ENCODE data around the gene EHF. TPM values are rescaled to one million over a fixed set of nuclear protein-coding genes. Genes with fewer than 3 reads are reported as not detected.

The EHF gene
- total RNA-seq, 1 donor from 2014 or later, result 1.2 TPM

GRCh38 chr11:34626393-34626792, 5.5 kb downstream of the EHF start:
- H3K27me3 Mint-ChIP-seq (ENCODE audit: low read depth), result peaks cover 20% of the 10 kb centered on the region
- no peak overlapping the region for H3K27ac Mint-ChIP-seq
- TF ChIP-seq, protein P1, sequence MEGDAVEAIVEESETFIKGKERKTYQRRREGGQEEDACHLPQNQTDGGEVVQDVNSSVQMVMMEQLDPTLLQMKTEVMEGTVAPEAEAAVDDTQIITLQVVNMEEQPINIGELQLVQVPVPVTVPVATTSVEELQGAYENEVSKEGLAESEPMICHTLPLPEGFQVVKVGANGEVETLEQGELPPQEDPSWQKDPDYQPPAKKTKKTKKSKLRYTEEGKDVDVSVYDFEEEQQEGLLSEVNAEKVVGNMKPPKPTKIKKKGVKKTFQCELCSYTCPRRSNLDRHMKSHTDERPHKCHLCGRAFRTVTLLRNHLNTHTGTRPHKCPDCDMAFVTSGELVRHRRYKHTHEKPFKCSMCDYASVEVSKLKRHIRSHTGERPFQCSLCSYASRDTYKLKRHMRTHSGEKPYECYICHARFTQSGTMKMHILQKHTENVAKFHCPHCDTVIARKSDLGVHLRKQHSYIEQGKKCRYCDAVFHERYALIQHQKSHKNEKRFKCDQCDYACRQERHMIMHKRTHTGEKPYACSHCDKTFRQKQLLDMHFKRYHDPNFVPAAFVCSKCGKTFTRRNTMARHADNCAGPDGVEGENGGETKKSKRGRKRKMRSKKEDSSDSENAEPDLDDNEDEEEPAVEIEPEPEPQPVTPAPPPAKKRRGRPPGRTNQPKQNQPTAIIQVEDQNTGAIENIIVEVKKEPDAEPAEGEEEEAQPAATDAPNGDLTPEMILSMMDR (IDR thresholded peaks at IDR 0.05; ENCODE audit: unreplicated experiment), result no peak
- H3K9me3 Mint-ChIP-seq, result no peaks in the 10 kb centered on the region
- no peak overlapping the region for H3K4me3 Mint-ChIP-seq
- H3K4me1 Mint-ChIP-seq, result peaks cover 2% of the 10 kb centered on the region
- H3K36me3 Mint-ChIP-seq, result no peaks in the 10 kb centered on the region
- no peak for DNase-seq (ENCODE audit: low spot score in 2 of 2, unreplicated experiment in 2 of 2)

GRCh38 chr11:34627197-34627596, 6.3 kb downstream of the EHF start:
- Mint-ChIP-seq H3K36me3 (no peaks in the 10 kb centered on the region), H3K9me3 (no peaks in the 10 kb centered on the region), H3K27ac (no peak overlapping the region), H3K27me3 (ENCODE audit: low read depth) (peaks cover 16% of the 10 kb centered on the region), H3K4me1 (peaks cover 7% of the 10 kb centered on the region), H3K4me3 (no peak overlapping the region)
- no peak for DNase-seq (ENCODE audit: low spot score in 2 of 2, unreplicated experiment in 2 of 2)
- TF ChIP-seq, protein P1 (IDR thresholded peaks at IDR 0.05; ENCODE audit: unreplicated experiment), result no peak

- DNase-seq (ENCODE audit: low spot score in 2 of 2, unreplicated experiment in 2 of 2), result no peak
- Mint-ChIP-seq H3K36me3 (no peaks in the 10 kb centered on the region), H3K9me3 (no peaks in the 10 kb centered on the region), H3K4me3 (no peak overlapping the region), H3K27ac (no peak overlapping the region), H3K4me1 (peaks cover 19% of the 10 kb centered on the region), H3K27me3 (ENCODE audit: low read depth) (peaks cover 3% of the 10 kb centered on the region)
- TF ChIP-seq, protein P1 (IDR thresholded peaks at IDR 0.05; ENCODE audit: unreplicated experiment), result no peak
These were observed 8.8 kb downstream of the EHF start for GRCh38 chr11:34629711-34630110.

DNA sequence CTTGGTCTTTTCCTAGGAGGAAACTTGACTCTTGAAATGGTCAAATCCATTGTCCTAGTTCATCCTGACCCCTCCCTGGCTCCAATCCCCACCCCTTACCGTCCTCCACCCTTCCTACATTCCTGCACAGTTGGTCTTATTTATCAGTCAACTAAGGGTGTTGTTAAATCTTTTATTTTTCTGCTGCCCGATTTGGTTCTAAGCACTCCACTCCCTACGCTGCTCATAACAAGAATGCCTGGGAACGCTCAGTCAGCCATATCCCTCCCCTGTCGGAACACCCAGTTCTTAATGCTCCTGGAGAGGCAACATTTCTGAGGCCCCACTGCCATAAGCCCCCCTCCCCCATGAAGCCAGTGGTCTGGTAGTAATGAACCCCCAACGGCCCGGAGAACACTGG, 9.7 kb downstream of the EHF start:
- Mint-ChIP-seq H3K4me3 (no peak overlapping the region), H3K27ac (no peak overlapping the region), H3K9me3 (no peaks in the 10 kb centered on the region), H3K36me3 (no peaks in the 10 kb centered on the region), H3K27me3 (ENCODE audit: low read depth) (no peaks in the 10 kb centered on the region), H3K4me1 (peaks cover 19% of the 10 kb centered on the region)
- TF ChIP-seq, protein P1 (IDR thresholded peaks at IDR 0.05; ENCODE audit: unreplicated experiment), result no peak
- no peak for DNase-seq (ENCODE audit: low spot score in 2 of 2, unreplicated experiment in 2 of 2)

- H3K36me3 Mint-ChIP-seq, result no peaks in the 10 kb centered on the region
- DNase-seq (ENCODE audit: low spot score in 2 of 2, unreplicated experiment in 2 of 2), result no peak
- no peak overlapping the region for H3K27ac Mint-ChIP-seq
- no peak overlapping the region for H3K4me3 Mint-ChIP-seq
- no peaks in the 10 kb centered on the region for H3K9me3 Mint-ChIP-seq
- TF ChIP-seq, protein P1 (IDR thresholded peaks at IDR 0.05; ENCODE audit: unreplicated experiment), result no peak
- H3K4me1 Mint-ChIP-seq, result peaks cover 19% of the 10 kb centered on the region
- no peaks in the 10 kb centered on the region for H3K27me3 Mint-ChIP-seq (ENCODE audit: low read depth)
These were observed 10.4 kb downstream of the EHF start for GRCh38 chr11:34631297-34631696.

GRCh38 chr11:34631737-34632104, 10.8 kb downstream of the EHF start:
- Mint-ChIP-seq H3K36me3 (no peaks in the 10 kb centered on the region), H3K27ac (no peak overlapping the region), H3K4me3 (no peak overlapping the region), H3K4me1 (peaks cover 19% of the 10 kb centered on the region), H3K27me3 (ENCODE audit: low read depth) (no peaks in the 10 kb centered on the region), H3K9me3 (no peaks in the 10 kb centered on the region)
- DNase-seq (ENCODE audit: low spot score in 2 of 2, unreplicated experiment in 2 of 2), result no peak
- TF ChIP-seq, protein P1 (IDR thresholded peaks at IDR 0.05; ENCODE audit: unreplicated experiment), result no peak

Measured in mesothelial cell of epicardium (in vitro differentiated cells).